Activated CD8-positive, alpha-beta T cell treated with anti-CD3 and anti-CD28 coated beads for 36 hours (primary cell): Measurements from ENCODE around the gene EBLN2. TPM values are rescaled to one million over a fixed set of nuclear protein-coding genes. Genes with fewer than 3 reads are reported as not detected.

Experiments used
- ATAC-seq: fragments of 200-7000 bp; cut with Tn5 transposase; one replicate; pipeline ENCODE4 v1.10.0; 2021; ENCODE audit warnings: mild to moderate bottlenecking, moderate library complexity
- CTCF ChIA-PET: fragments of 350-600 bp; sonication (Branson Sonifier 250); formaldehyde crosslinking; loops from one replicate; lab custom pipeline; 2021; ENCODE audit warnings: antibody characterized with exemption; lab: Charles Lee
- POLR2A ChIA-PET: fragments of 350-600 bp; sonication (Branson Sonifier 250); formaldehyde crosslinking; loops from one replicate; lab custom pipeline; 2021; ENCODE audit warnings: antibody characterized with exemption; lab: Charles Lee
- DNase-seq: peaks from one replicate; pipeline ENCODE4 v3.0.0-alpha.2; 2020
- H3K27ac Mint-ChIP-seq: one replicate; pipeline ENCODE4 v1.8.0; 2021; ENCODE audit warnings: mild to moderate bottlenecking, mixed read lengths
- H3K27me3 Mint-ChIP-seq: one replicate; pipeline ENCODE4 v1.8.0; 2021; ENCODE audit warnings: mixed read lengths
- H3K36me3 Mint-ChIP-seq: one replicate; pipeline ENCODE4 v1.8.0; 2021; ENCODE audit warnings: low read depth, mixed read lengths
- H3K4me1 Mint-ChIP-seq: one replicate; pipeline ENCODE4 v1.8.0; 2021; ENCODE audit warnings: low read depth, mixed read lengths
- H3K4me3 Mint-ChIP-seq: one replicate; pipeline ENCODE4 v1.8.0; 2021; ENCODE audit warnings: mild to moderate bottlenecking, moderate library complexity, mixed read lengths
- H3K9me3 Mint-ChIP-seq: one replicate; pipeline ENCODE4 v1.8.0; 2021; ENCODE audit warnings: mixed read lengths
- CTCF ChIP-seq: fragments of 200-600 bp; IDR thresholded peaks from one replicate; pipeline ENCODE4 v1.8.0; 2022; ENCODE audit warnings: antibody characterized with exemption, mild to moderate bottlenecking
- intact Hi-C: fragments of 100-400 bp; cut with micrococcal nuclease; formaldehyde crosslinking; loops from one replicate; pipeline ENCODE4 v1.10.0; 2022
- total RNA-seq, 2 experiments: library from RNA; stranded (reverse); gene quantifications; one replicate each; pipeline ENCODE4 v1.2.3, GENCODE V29; 2021

Gene EBLN2
- total RNA-seq, 2 experiments from 2014 or later = 4.9 to 5.0 TPM

GRCh38 chr3:73071952-73072351 lies 10.5 kb downstream of the EBLN2 start:
- H3K36me3 Mint-ChIP-seq = no peaks in the 10 kb centered on the region
- peaks cover 32% of the 10 kb centered on the region for H3K4me1 Mint-ChIP-seq
- CTCF ChIA-PET = interaction anchor here (1.4 to 3.2 kb wide), 3 partner anchors 15 to 134 kb away, joined by 3 to 11 read pairs (median 3); no protein-coding TSS in a partner anchor
- DNase-seq = no peak
- POLR2A ChIA-PET = no interaction called here
- TF ChIP-seq CTCF = no peak
- no peaks in the 10 kb centered on the region for H3K9me3 Mint-ChIP-seq
- H3K27ac Mint-ChIP-seq = no peak overlapping the region
- ATAC-seq = no peak
- no peak overlapping the region for H3K4me3 Mint-ChIP-seq
- intact Hi-C loops = no loop called here
- no peaks in the 10 kb centered on the region for H3K27me3 Mint-ChIP-seq

- Mint-ChIP-seq H3K27ac (no peak overlapping the region), H3K4me1 (peaks cover 32% of the 10 kb centered on the region), H3K4me3 (no peak overlapping the region), H3K9me3 (no peaks in the 10 kb centered on the region), H3K27me3 (no peaks in the 10 kb centered on the region), H3K36me3 (no peaks in the 10 kb centered on the region)
- intact Hi-C loops = no loop called here
- DNase-seq (peak; percentile 14), ATAC-seq (no peak)
- TF ChIP-seq CTCF = no peak
- ChIA-PET POLR2A (interaction anchor here (1.0 kb wide), 1 partner anchor 223 kb away, joined by 3 read pairs; no protein-coding TSS in a partner anchor), CTCF (interaction anchor here (1.4 to 3.2 kb wide), 4 partner anchors 13 to 134 kb away, joined by 3 to 11 read pairs (median 4); no protein-coding TSS in a partner anchor)
These were observed 11.2 kb downstream of the EBLN2 start for GRCh38 chr3:73072634-73073033.

GRCh38 chr3:73073091-73073707 lies 11.7 kb downstream of the EBLN2 start:
- H3K27ac Mint-ChIP-seq = no peak overlapping the region
- CTCF ChIA-PET = interaction anchor here (1.4 to 3.2 kb wide), 4 partner anchors 12 to 135 kb away, joined by 3 to 11 read pairs (median 4); no protein-coding TSS in a partner anchor
- H3K4me3 Mint-ChIP-seq = no peak overlapping the region
- intact Hi-C loops = no loop called here
- ATAC-seq = no peak
- no peaks in the 10 kb centered on the region for H3K27me3 Mint-ChIP-seq
- TF ChIP-seq CTCF = no peak
- DNase-seq = no peak
- peaks cover 32% of the 10 kb centered on the region for H3K4me1 Mint-ChIP-seq
- POLR2A ChIA-PET = interaction anchor here (0.5 to 1.0 kb wide), 2 partner anchors 223 to 677 kb away, joined by 3 read pairs; no protein-coding TSS in a partner anchor
- H3K36me3 Mint-ChIP-seq = no peaks in the 10 kb centered on the region
- H3K9me3 Mint-ChIP-seq = no peaks in the 10 kb centered on the region

DNA sequence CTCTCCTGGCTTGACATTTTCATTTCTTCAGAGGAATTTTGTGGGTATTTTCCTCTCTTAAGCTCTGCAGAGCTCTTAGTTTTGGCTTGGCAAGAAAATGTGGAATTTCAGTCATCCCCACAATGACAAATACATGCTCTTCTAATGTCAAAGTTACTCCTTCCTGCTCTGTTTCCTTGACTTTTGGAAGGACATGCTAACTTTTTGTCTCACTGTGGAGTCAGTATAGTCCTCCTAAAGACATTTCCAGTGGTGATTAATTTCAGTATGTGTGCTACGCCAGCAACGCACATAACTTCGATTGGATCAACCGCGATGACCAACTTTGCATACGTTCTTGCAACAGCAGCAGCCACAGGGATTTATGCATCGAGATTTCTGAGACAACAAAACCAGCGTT lies 13.3 kb downstream of the EBLN2 start:
- ChIA-PET CTCF (interaction anchor here (0.8 to 3.2 kb wide), 2 partner anchors 18 to 223 kb away, joined by 3 to 11 read pairs; no protein-coding TSS in a partner anchor), POLR2A (no interaction called here)
- DNase-seq = no peak
- ATAC-seq = no peak
- H3K27ac Mint-ChIP-seq = no peak overlapping the region
- no peaks in the 10 kb centered on the region for H3K9me3 Mint-ChIP-seq
- no peaks in the 10 kb centered on the region for H3K36me3 Mint-ChIP-seq
- no peak for TF ChIP-seq CTCF
- no peaks in the 10 kb centered on the region for H3K27me3 Mint-ChIP-seq
- H3K4me3 Mint-ChIP-seq = no peak overlapping the region
- intact Hi-C loops = loop anchor here (5.0 kb wide), 1 partner anchor 132 kb away; no protein-coding TSS in a partner anchor
- peaks cover 32% of the 10 kb centered on the region for H3K4me1 Mint-ChIP-seq
